NB4 (cell line): ENCODE measurements around the gene C6orf47.

Source experiments
- CTCF ChIP-seq: IDR thresholded peaks from one replicate; pipeline ENCODE4 v1.5.1; 2012; ENCODE audit warnings: low read depth, low read length
- POLR2A ChIP-seq: IDR thresholded peaks from 2 replicates; pipeline ENCODE4 v1.6.1; 2011; ENCODE audit warnings: mild to moderate bottlenecking; ENCODE audit not compliant: insufficient read length; ENCODE audit errors: extremely low read depth

GRCh38 chr6:31651602-31652191, 8.9 kb downstream of the C6orf47 start:
- no peak for TF ChIP-seq CTCF
- no peak for TF ChIP-seq POLR2A
